HEK293T (cell line): Measurements from ENCODE around the gene NCAN.

Experiments used
- ARNT ChIP-seq: fragments of 450-650 bp; IDR thresholded peaks from 2 replicates; pipeline ENCODE4 v1.6.1; 2017; ENCODE audit warnings: mild to moderate bottlenecking
- ELF4 ChIP-seq: fragments of 450-650 bp; IDR thresholded peaks from 2 replicates; pipeline ENCODE4 v1.6.1; 2017; ENCODE audit warnings: antibody characterized with exemption
- FOXK2 ChIP-seq: fragments of 450-650 bp; IDR thresholded peaks from 2 replicates; pipeline ENCODE4 v1.6.1; 2016; ENCODE audit warnings: mild to moderate bottlenecking
- PKNOX1 ChIP-seq: fragments of 450-650 bp; IDR thresholded peaks from 2 replicates; pipeline ENCODE4 v1.6.1; 2016
- ZNF384 ChIP-seq: fragments of 450-650 bp; IDR thresholded peaks from 2 replicates; pipeline ENCODE4 v1.6.1; 2016

GRCh38 chr19:19212916-19213315 is 1.2 kb downstream of the NCAN start:
- TF ChIP-seq ZNF384 (no peak), FOXK2 (no peak), ARNT (no peak), PKNOX1 (no peak), ELF4 (no peak)
